Measurements from ENCODE around the gene UPF1. TPM values are rescaled to one million over a fixed set of nuclear protein-coding genes. Genes with fewer than 3 reads are reported as not detected.
A peak's percentile ranks its signal among the peaks of the same experiment; 100 is the strongest.

The UPF1 gene
- total RNA-seq, 4 donors from 2014 or later = 63.9 to 157 (median 127) TPM

DNA sequence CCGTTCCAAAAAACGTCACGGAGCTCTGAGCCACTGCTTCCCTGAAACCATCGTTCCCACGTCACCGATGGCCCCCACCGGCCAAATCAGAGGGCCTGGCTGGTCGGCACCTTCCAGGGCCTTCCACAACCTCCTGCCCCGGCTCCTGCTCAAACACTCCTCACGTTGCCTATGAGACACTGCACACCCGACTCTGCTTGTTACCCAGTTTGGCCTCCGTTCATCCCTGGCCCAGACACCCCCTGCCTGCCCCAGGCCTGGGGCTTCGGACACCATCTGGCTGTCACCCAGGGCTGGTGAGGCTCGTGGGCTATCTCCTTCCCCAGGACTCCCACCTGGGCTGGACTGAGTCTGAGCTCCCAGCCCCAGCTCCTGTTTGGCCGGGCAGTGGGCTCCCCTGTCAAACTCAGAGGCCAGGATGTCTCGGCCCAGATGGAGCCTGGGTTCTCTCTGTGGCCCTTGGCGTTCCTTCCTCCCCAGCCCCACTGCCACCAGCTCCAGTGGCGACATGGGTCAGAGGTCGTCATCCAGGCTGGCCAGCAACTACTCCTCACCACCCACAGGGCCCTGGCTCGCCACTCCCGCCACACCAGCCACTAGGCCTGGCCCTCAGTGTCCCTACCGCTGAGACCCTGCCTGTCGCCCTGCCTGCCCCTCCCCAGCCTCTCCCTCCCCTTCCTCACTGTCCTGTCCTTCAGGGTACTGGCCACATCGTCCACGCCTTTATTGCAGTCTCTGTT is 46.5 kb downstream of the UPF1 start:
- Histone ChIP-seq H3K9me3 (no peaks in the 10 kb centered on the region), H3K27ac (no peak overlapping the region), H3K4me1 (no peaks in the 10 kb centered on the region), H3K36me3 (no peaks in the 10 kb centered on the region), H3K4me3 (no peak overlapping the region), H3K27me3 (no peaks in the 10 kb centered on the region)
- TF ChIP-seq, protein P1, sequence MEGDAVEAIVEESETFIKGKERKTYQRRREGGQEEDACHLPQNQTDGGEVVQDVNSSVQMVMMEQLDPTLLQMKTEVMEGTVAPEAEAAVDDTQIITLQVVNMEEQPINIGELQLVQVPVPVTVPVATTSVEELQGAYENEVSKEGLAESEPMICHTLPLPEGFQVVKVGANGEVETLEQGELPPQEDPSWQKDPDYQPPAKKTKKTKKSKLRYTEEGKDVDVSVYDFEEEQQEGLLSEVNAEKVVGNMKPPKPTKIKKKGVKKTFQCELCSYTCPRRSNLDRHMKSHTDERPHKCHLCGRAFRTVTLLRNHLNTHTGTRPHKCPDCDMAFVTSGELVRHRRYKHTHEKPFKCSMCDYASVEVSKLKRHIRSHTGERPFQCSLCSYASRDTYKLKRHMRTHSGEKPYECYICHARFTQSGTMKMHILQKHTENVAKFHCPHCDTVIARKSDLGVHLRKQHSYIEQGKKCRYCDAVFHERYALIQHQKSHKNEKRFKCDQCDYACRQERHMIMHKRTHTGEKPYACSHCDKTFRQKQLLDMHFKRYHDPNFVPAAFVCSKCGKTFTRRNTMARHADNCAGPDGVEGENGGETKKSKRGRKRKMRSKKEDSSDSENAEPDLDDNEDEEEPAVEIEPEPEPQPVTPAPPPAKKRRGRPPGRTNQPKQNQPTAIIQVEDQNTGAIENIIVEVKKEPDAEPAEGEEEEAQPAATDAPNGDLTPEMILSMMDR (IDR thresholded peaks at IDR 0.05) = no peak
- TF ChIP-seq POLR2A (IDR thresholded peaks at IDR 0.05) = no peak
- no peak for DNase-seq

DNA sequence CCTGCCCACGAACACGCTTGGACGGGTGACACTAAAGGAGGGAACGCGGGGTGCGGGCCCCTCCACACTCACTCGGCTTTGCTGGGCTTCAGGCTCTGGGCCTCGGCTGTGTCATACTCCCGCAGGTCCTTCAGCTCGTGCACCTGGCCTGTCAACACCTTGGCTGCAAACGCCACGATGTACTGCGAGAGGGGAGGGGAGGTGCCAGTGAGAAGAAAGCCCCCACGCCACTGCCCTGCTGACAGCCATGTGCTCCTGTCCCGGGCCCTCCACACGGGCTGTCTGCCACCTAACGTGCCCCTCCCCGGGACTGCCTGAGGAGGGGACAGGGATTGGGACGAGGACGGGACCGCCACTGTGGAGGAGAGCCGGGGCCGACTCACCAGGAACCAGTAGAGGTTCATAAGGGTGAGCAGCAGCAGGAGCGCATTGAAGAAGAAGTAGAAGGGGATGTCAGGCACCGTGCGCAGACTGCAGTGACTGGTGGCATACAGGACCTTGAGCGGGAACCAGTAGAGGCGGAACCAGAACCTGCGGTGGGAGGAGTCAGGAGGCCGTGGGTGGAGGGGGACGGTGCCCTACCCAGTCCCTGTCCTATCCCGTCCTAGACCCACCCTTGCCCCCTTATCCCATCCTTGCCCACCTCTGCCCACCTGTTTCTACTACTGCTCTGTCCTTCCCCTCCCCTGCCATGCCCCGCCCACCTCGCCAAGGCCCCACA is 47.3 kb downstream of the UPF1 start:
- TF ChIP-seq, protein P1 (IDR thresholded peaks at IDR 0.05) = no peak
- TF ChIP-seq POLR2A (IDR thresholded peaks at IDR 0.05) = no peak
- H3K9me3 ChIP-seq = no peaks in the 10 kb centered on the region
- no peaks in the 10 kb centered on the region for H3K36me3 ChIP-seq
- H3K4me1 ChIP-seq = no peaks in the 10 kb centered on the region
- no peak overlapping the region for H3K27ac ChIP-seq
- H3K4me3 ChIP-seq = no peak overlapping the region
- no peak for DNase-seq
- no peaks in the 10 kb centered on the region for H3K27me3 ChIP-seq

DNA sequence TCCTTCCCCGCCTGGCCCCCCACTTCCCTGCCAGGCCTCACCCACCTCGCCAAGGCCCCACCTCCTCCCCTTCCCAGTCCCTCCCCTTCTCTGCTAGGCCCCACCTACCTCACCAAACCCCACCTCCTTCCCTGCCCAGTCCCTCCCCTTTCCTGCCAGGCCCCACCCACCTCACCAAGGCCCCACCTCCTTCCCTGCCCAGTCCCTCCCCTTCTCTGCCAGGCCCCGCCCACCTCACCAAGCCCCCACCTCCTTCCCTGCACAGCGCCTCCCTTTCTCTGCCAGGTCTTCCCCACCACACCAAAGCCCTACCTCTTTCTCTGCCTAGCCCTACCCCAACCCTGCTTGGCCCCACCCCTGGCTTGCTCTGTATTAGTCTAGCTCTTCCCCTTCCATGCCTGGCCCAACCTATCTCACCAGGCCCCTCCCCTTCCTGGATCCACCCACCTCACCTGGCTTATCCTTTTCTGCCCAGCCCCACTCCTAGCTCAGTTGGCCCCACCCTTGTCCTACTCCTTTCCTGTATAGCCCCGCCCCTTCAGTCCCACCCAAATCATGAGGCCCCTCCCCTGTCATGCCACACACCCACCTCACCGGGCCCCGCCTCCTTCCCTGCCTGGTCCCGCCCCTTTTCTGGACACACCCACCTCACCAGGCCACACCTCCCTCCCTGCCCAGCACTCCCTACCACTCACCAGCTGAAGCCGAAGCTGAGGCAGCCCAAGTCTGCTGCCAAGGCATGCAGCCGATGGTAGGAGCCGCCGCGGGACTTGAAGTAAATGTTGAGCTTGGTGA is 48.0 kb downstream of the UPF1 start:
- Histone ChIP-seq H3K27ac (no peak overlapping the region), H3K4me1 (no peaks in the 10 kb centered on the region), H3K27me3 (no peaks in the 10 kb centered on the region), H3K36me3 (no peaks in the 10 kb centered on the region), H3K9me3 (no peaks in the 10 kb centered on the region), H3K4me3 (no peak overlapping the region)
- DNase-seq = peak in 2 of 3 donors; percentile 71 to 80
- TF ChIP-seq POLR2A (IDR thresholded peaks at IDR 0.05) = no peak
- TF ChIP-seq, protein P1 (IDR thresholded peaks at IDR 0.05) = no peak

DNA sequence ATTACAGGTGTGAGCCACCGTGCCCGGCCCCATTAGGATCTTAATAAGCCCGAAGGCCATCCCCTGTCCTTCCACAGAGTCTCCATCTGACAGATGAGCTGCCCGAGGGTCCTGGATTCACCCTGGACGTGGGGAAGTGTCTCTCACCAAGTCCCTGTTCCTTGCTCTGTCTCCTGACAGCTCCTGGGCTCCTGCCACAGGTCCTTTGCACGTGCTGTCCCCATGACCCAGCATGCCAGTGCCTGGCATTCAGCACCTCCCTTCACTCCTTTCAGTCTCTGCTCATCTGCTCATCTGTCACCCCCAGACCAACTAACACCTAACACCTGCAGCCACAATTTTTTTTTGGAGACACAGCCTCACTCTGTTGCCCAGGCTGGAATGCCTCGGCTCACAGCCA is 49.7 kb downstream of the UPF1 start:
- Histone ChIP-seq H3K4me1 (no peaks in the 10 kb centered on the region), H3K27ac (no peak overlapping the region), H3K4me3 (no peak overlapping the region), H3K27me3 (no peaks in the 10 kb centered on the region), H3K9me3 (no peaks in the 10 kb centered on the region), H3K36me3 (no peaks in the 10 kb centered on the region)
- no peak for DNase-seq
- TF ChIP-seq POLR2A (IDR thresholded peaks at IDR 0.05) = no peak
- TF ChIP-seq, protein P1 (IDR thresholded peaks at IDR 0.05) = no peak

DNA sequence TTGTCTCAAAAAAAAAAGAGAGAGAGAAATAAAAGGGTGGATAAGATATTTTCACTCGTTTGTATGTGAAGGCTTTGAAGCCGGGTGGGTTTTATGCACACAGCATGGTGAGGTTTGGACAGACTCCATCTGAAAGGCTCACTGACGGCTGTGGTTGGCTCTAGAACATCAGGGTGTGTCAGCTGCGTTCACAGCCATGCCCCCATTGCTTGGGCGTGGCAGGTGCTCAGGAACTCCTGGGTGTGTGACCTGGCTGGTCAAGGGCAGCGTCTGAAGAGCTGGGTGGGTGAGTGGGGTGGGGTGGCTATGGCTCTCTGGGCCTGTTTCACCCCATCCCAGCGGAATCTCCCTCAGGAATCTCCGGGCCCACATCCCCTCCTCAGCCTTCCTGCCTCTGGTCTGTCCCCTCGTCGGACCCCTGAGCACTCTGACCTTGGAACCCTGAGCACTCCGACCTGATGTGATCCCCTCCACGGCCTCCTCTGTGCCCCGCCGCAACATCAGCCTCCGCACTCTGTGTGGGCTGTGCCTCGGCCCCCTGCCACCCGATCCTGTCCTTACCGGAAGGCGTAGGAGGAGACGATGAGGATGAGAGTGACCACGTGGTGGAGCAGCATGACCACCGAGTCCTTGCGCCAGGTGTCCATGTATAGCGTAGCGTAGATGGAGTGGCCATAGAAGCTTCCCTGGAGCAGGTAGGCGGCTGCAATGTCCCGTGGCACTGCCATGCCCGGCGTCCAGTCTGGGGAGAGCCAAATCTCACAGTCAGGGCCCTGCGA is 52.0 kb downstream of the UPF1 start:
- H3K4me3 ChIP-seq = no peak overlapping the region
- H3K27me3 ChIP-seq = no peaks in the 10 kb centered on the region
- no peak overlapping the region for H3K27ac ChIP-seq
- H3K36me3 ChIP-seq = no peaks in the 10 kb centered on the region
- DNase-seq = no peak
- no peaks in the 10 kb centered on the region for H3K9me3 ChIP-seq
- no peaks in the 10 kb centered on the region for H3K4me1 ChIP-seq
- TF ChIP-seq, protein P1 (IDR thresholded peaks at IDR 0.05) = no peak
- TF ChIP-seq POLR2A (IDR thresholded peaks at IDR 0.05) = no peak

Measured in Peyer's patch (tissue), 4 donors.